ENCODE measurements around the gene TIMP2. TPM values are rescaled to one million over a fixed set of nuclear protein-coding genes. Genes with fewer than 3 reads are reported as not detected.

TIMP2 gene
- total RNA-seq, 2 donors from 2014 or later = 99.1 to 158 TPM

- no peaks in the 10 kb centered on the region for H3K36me3 ChIP-seq
- TF ChIP-seq CTCF (IDR thresholded peaks at IDR 0.05) = no peak
- peak overlapping the region; percentile 81 to 91 for H3K4me3 ChIP-seq
- peak overlapping the region; percentile 91 to 99 for H3K27ac ChIP-seq
- peaks cover 0 to 59% of the 10 kb centered on the region in 2 donors for H3K4me1 ChIP-seq
- no peaks in the 10 kb centered on the region for H3K27me3 ChIP-seq
- DNase-seq (ENCODE audit: low spot score) = no peak
- H3K9me3 ChIP-seq = no peaks in the 10 kb centered on the region
Measured at GRCh38 chr17:78924481-78925151, 571 bp downstream of the TIMP2 start.

GRCh38 chr17:78923660-78924453 lies 1.3 kb downstream of the TIMP2 start:
- no peak for DNase-seq (ENCODE audit: low spot score)
- Histone ChIP-seq H3K36me3 (no peaks in the 10 kb centered on the region), H3K27ac (peak overlapping the region; percentile 91 to 99), H3K4me1 (peaks cover 0 to 63% of the 10 kb centered on the region in 2 donors), H3K9me3 (no peaks in the 10 kb centered on the region), H3K27me3 (no peaks in the 10 kb centered on the region), H3K4me3 (peak overlapping the region; percentile 81 to 91)
- no peak for TF ChIP-seq CTCF (IDR thresholded peaks at IDR 0.05)

- peak overlapping the region; percentile 91 to 99 for H3K27ac ChIP-seq
- peak overlapping the region in 1 of 2 donors; percentile 81 for H3K4me3 ChIP-seq
- no peaks in the 10 kb centered on the region for H3K36me3 ChIP-seq
- TF ChIP-seq CTCF (IDR thresholded peaks at IDR 0.05) = no peak
- H3K4me1 ChIP-seq = peaks cover 0 to 72% of the 10 kb centered on the region in 2 donors
- DNase-seq (ENCODE audit: low spot score) = no peak
- no peaks in the 10 kb centered on the region for H3K9me3 ChIP-seq
- no peaks in the 10 kb centered on the region for H3K27me3 ChIP-seq
Measured at GRCh38 chr17:78922816-78923498, 2.2 kb downstream of the TIMP2 start.

GRCh38 chr17:78921437-78921971 lies 3.7 kb downstream of the TIMP2 start:
- H3K27ac ChIP-seq = peak overlapping the region; percentile 91 to 99
- H3K9me3 ChIP-seq = no peaks in the 10 kb centered on the region
- H3K4me3 ChIP-seq = no peak overlapping the region
- H3K36me3 ChIP-seq = no peaks in the 10 kb centered on the region
- no peak for DNase-seq (ENCODE audit: low spot score)
- no peak for TF ChIP-seq CTCF (IDR thresholded peaks at IDR 0.05)
- H3K4me1 ChIP-seq = peaks cover 0 to 85% of the 10 kb centered on the region in 2 donors
- no peaks in the 10 kb centered on the region for H3K27me3 ChIP-seq

- Histone ChIP-seq H3K27ac (peak overlapping the region; percentile 91 to 99), H3K4me1 (peaks cover 0 to 87% of the 10 kb centered on the region in 2 donors)
- DNase-seq (ENCODE audit: low spot score) = no peak
Measured at GRCh38 chr17:78920528-78920927, 4.7 kb downstream of the TIMP2 start.

More at GRCh38 chr17:78920528-78920927, 4.7 kb downstream of the TIMP2 start:
- Histone ChIP-seq H3K27me3 (no peaks in the 10 kb centered on the region), H3K36me3 (no peaks in the 10 kb centered on the region), H3K9me3 (no peaks in the 10 kb centered on the region), H3K4me3 (no peak overlapping the region)
- TF ChIP-seq CTCF (IDR thresholded peaks at IDR 0.05) = no peak

Data from right atrium auricular region (tissue), 2 donors.